HG02610 (cell line): Measurements from ENCODE around the gene LMO2.
"Not testable (repeated sequence)": the region's sequence is repeated elsewhere in the genome, so short reads cannot be mapped to it uniquely, and the experiment has no call there.

Experiments
- ATAC-seq: cut with Tn5 transposase; IDR thresholded peaks from one replicate; pipeline ENCODE4 v1.9.1; 2021; ENCODE audit warnings: mild to moderate bottlenecking, moderate library complexity; ENCODE audit not compliant: unreplicated experiment

LMO2 gene

GRCh38 chr11:33866936-33867335 is 24.9 kb downstream of the LMO2 start:
- ATAC-seq = no peak

GRCh38 chr11:33864479-33864878 is 27.4 kb downstream of the LMO2 start:
- no peak for ATAC-seq

GRCh38 chr11:33863418-33864172 is 28.3 kb downstream of the LMO2 start:
- no peak for ATAC-seq

GRCh38 chr11:33861941-33862589 is 29.8 kb downstream of the LMO2 start:
- ATAC-seq = no peak

GRCh38 chr11:33861386-33861785 is 30.5 kb downstream of the LMO2 start:
- ATAC-seq = no peak

GRCh38 chr11:33860926-33861325 is 30.9 kb downstream of the LMO2 start:
- no peak for ATAC-seq

- ATAC-seq = no peak
These were observed 32.6 kb downstream of the LMO2 start for GRCh38 chr11:33859306-33859705.

GRCh38 chr11:33857933-33858371 is 33.9 kb downstream of the LMO2 start:
- peak; percentile 72 for ATAC-seq

GRCh38 chr11:33855500-33855899 is 36.4 kb downstream of the LMO2 start:
- no peak for ATAC-seq

- no peak for ATAC-seq
These were observed 43.0 kb downstream of the LMO2 start for GRCh38 chr11:33848717-33849390.

- no peak for ATAC-seq
These were observed 44.6 kb downstream of the LMO2 start for GRCh38 chr11:33847251-33847650.

- no peak for ATAC-seq
These were observed 47.6 kb downstream of the LMO2 start for GRCh38 chr11:33844236-33844635.

GRCh38 chr11:33843018-33843417 is 48.9 kb downstream of the LMO2 start:
- no peak for ATAC-seq

- ATAC-seq = no peak
These were observed 49.5 kb downstream of the LMO2 start for GRCh38 chr11:33842236-33842915.

GRCh38 chr11:33838234-33838633 is 53.6 kb downstream of the LMO2 start:
- ATAC-seq = not testable (repeated sequence)

- ATAC-seq = not testable (repeated sequence)
These were observed 54.5 kb downstream of the LMO2 start for GRCh38 chr11:33837334-33837733.

- no peak for ATAC-seq
These were observed 56.6 kb downstream of the LMO2 start for GRCh38 chr11:33835143-33835878.

GRCh38 chr11:33832676-33833075 is 59.2 kb downstream of the LMO2 start:
- ATAC-seq = no peak

- ATAC-seq = no peak
These were observed 60.8 kb downstream of the LMO2 start for GRCh38 chr11:33830903-33831648.
